Lower leg skin (tissue), 3 donors: ENCODE measurements around the gene GPX4.

Source experiments
- POLR2A ChIP-seq, 2 donors: fragments of 450-650 bp; IDR thresholded peaks; one replicate each; pipeline ENCODE4 v1.6.1; 2016 to 2017; ENCODE audit warnings: antibody characterized with exemption in 2 of 2, mild to moderate bottlenecking in 1 of 2, moderate library complexity in 1 of 2
- TF ChIP-seq, protein P1 (sequence below), 3 donors: fragments of 450-650 bp; IDR thresholded peaks; one replicate each; pipeline ENCODE4 v1.5.1; 2016; ENCODE audit warnings: antibody characterized with exemption in 3 of 3, mild to moderate bottlenecking in 3 of 3, moderate library complexity in 2 of 3

- TF ChIP-seq, protein P1, sequence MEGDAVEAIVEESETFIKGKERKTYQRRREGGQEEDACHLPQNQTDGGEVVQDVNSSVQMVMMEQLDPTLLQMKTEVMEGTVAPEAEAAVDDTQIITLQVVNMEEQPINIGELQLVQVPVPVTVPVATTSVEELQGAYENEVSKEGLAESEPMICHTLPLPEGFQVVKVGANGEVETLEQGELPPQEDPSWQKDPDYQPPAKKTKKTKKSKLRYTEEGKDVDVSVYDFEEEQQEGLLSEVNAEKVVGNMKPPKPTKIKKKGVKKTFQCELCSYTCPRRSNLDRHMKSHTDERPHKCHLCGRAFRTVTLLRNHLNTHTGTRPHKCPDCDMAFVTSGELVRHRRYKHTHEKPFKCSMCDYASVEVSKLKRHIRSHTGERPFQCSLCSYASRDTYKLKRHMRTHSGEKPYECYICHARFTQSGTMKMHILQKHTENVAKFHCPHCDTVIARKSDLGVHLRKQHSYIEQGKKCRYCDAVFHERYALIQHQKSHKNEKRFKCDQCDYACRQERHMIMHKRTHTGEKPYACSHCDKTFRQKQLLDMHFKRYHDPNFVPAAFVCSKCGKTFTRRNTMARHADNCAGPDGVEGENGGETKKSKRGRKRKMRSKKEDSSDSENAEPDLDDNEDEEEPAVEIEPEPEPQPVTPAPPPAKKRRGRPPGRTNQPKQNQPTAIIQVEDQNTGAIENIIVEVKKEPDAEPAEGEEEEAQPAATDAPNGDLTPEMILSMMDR (IDR thresholded peaks at IDR 0.05): no peak
- TF ChIP-seq POLR2A (IDR thresholded peaks at IDR 0.05): no peak
Measured at GRCh38 chr19:1118999-1119398, 15.2 kb downstream of the GPX4 start.
